Trophoblast cell (in vitro differentiated cells and primary cell): ENCODE data around the gene SLC38A4.

Source experiments
- DNase-seq, 2 donors: peaks; one replicate each; pipeline ENCODE4 v3.0.0-alpha.2; 2016
- H2AFZ ChIP-seq: 2 replicates; pipeline ENCODE4 v1.6.1; 2013; ENCODE audit warnings: low read length, moderate library complexity, mild to moderate bottlenecking; ENCODE audit not compliant: insufficient read depth, poor library complexity
- H2AK5ac ChIP-seq: 2 replicates; pipeline ENCODE4 v1.6.1; 2013; ENCODE audit warnings: mild to moderate bottlenecking, low read length
- H2BK120ac ChIP-seq: 2 replicates; pipeline ENCODE4 v1.6.1; 2013; ENCODE audit warnings: low read length, mild to moderate bottlenecking, moderate library complexity; ENCODE audit not compliant: insufficient read depth, poor library complexity
- H2BK12ac ChIP-seq: 2 replicates; pipeline ENCODE4 v1.6.1; 2013; ENCODE audit warnings: mild to moderate bottlenecking, low read length, moderate library complexity
- H2BK5ac ChIP-seq: 2 replicates; pipeline ENCODE4 v1.6.1; 2013; ENCODE audit warnings: low read length, low read depth, moderate library complexity, mild to moderate bottlenecking; ENCODE audit not compliant: poor library complexity
- H3K14ac ChIP-seq: 2 replicates; pipeline ENCODE4 v1.6.1; 2013; ENCODE audit warnings: mild to moderate bottlenecking, low read length
- H3K18ac ChIP-seq: 2 replicates; pipeline ENCODE4 v1.6.1; 2013; ENCODE audit warnings: mild to moderate bottlenecking, low read length
- H3K23ac ChIP-seq: 2 replicates; pipeline ENCODE4 v1.6.1; 2013; ENCODE audit warnings: low read length
- H3K27ac ChIP-seq: 2 replicates; pipeline ENCODE4 v1.5.1; 2013; ENCODE audit warnings: low read depth, mild to moderate bottlenecking, inconsistent platforms, low read length, moderate library complexity
- H3K27me3 ChIP-seq: 2 replicates; pipeline ENCODE4 v1.6.1; 2013; ENCODE audit warnings: inconsistent platforms, mild to moderate bottlenecking, low read length, moderate library complexity; ENCODE audit not compliant: insufficient read depth
- H3K36me3 ChIP-seq, 2 experiments: 1 replicate in 1 of 2; 2 replicates in 1 of 2; pipeline ENCODE4 v1.6.1; 2013; ENCODE audit warnings: low read length in 2 of 2, mild to moderate bottlenecking in 2 of 2, moderate library complexity in 1 of 2; ENCODE audit not compliant: insufficient read depth in 2 of 2, control insufficient read depth in 1 of 2
- H3K4ac ChIP-seq: 2 replicates; pipeline ENCODE4 v1.6.1; 2013; ENCODE audit warnings: low read depth, mild to moderate bottlenecking, low read length, moderate library complexity
- H3K4me1 ChIP-seq, 2 experiments: 1 replicate in 1 of 2; 2 replicates in 1 of 2; pipeline ENCODE4 v1.6.1; 2013; ENCODE audit warnings: low read length in 2 of 2, mild to moderate bottlenecking in 2 of 2, moderate library complexity in 1 of 2; ENCODE audit not compliant: insufficient read depth in 2 of 2, control insufficient read depth in 1 of 2
- H3K4me2 ChIP-seq: 2 replicates; pipeline ENCODE4 v1.6.1; 2013; ENCODE audit warnings: inconsistent platforms, mild to moderate bottlenecking, low read length, moderate library complexity
- H3K4me3 ChIP-seq: 2 replicates; pipeline ENCODE4 v1.5.1; 2013; ENCODE audit warnings: mild to moderate bottlenecking, low read depth, low read length, inconsistent platforms
- H3K79me1 ChIP-seq: one replicate; pipeline ENCODE4 v1.6.1; 2013; ENCODE audit warnings: low read length
- H3K79me2 ChIP-seq: 2 replicates; pipeline ENCODE4 v1.6.1; 2013; ENCODE audit warnings: low read length, mild to moderate bottlenecking; ENCODE audit not compliant: control insufficient read depth, insufficient read depth, poor library complexity
- H3K9ac ChIP-seq: 2 replicates; pipeline ENCODE4 v1.6.1; 2013; ENCODE audit warnings: mild to moderate bottlenecking, low read length
- H3K9me3 ChIP-seq: 2 replicates; pipeline ENCODE4 v1.6.1; 2013; ENCODE audit warnings: low read depth, mild to moderate bottlenecking, control low read depth, inconsistent platforms, low read length; ENCODE audit not compliant: insufficient read depth
- H4K12ac ChIP-seq: 2 replicates; pipeline ENCODE4 v1.6.1; 2013; ENCODE audit warnings: low read depth, mild to moderate bottlenecking, low read length, moderate library complexity
- H4K8ac ChIP-seq: 2 replicates; pipeline ENCODE4 v1.6.1; 2013; ENCODE audit warnings: low read depth, mild to moderate bottlenecking, low read length, moderate library complexity
- H4K91ac ChIP-seq: one replicate; pipeline ENCODE4 v1.6.1; 2013; ENCODE audit warnings: low read depth, mild to moderate bottlenecking, low read length, moderate library complexity
- WGBS: extraction: QIAGEN DNeasy Blood & Tissue Kit; methylation state at CpG from one replicate; pipeline ENCODE4 v1.1.7; 2013; ENCODE audit warnings: missing lambda C conversion rate; ENCODE audit not compliant: insufficient read length, insufficient coverage; ENCODE audit errors: extremely low coverage; 5-methylcytosine and 5-hydroxymethylcytosine counted together

Gene SLC38A4

GRCh38 chr12:46808317-46808716, 17.5 kb downstream of the SLC38A4 start:
- H3K36me3 ChIP-seq: no peaks in the 10 kb centered on the region
- H3K9me3 ChIP-seq: no peaks in the 10 kb centered on the region
- H4K91ac ChIP-seq: no peak overlapping the region
- no peaks in the 10 kb centered on the region for H3K4me1 ChIP-seq
- H3K79me2 ChIP-seq: no peaks in the 10 kb centered on the region
- no peak overlapping the region for H3K4me2 ChIP-seq
- no peak overlapping the region for H3K14ac ChIP-seq
- H2AK5ac ChIP-seq: no peak overlapping the region
- H3K18ac ChIP-seq: no peak overlapping the region
- H3K79me1 ChIP-seq: no peaks in the 10 kb centered on the region
- H2BK120ac ChIP-seq: no peak overlapping the region
- no peak overlapping the region for H4K12ac ChIP-seq
- H3K4me3 ChIP-seq: no peak overlapping the region
- no peak overlapping the region for H2BK5ac ChIP-seq
- no peak overlapping the region for H4K8ac ChIP-seq
- no peak overlapping the region for H3K4ac ChIP-seq
- DNase-seq: no peak
- H3K27me3 ChIP-seq: no peaks in the 10 kb centered on the region
- no peak overlapping the region for H3K27ac ChIP-seq
- no peak overlapping the region for H3K23ac ChIP-seq
- no peak overlapping the region for H2BK12ac ChIP-seq
- H2AFZ ChIP-seq: no peak overlapping the region
- WGBS: no CpG with 5 or more reads among the region's 2 CpGs
- H3K9ac ChIP-seq: no peak overlapping the region

GRCh38 chr12:46804054-46804453, 21.7 kb downstream of the SLC38A4 start:
- no peak overlapping the region for H3K4me3 ChIP-seq
- H3K9me3 ChIP-seq: no peaks in the 10 kb centered on the region
- no peaks in the 10 kb centered on the region for H3K4me1 ChIP-seq
- no peaks in the 10 kb centered on the region for H3K79me2 ChIP-seq
- H3K36me3 ChIP-seq: no peaks in the 10 kb centered on the region
- WGBS: no CpG with 5 or more reads among the region's 3 CpGs
- H2AFZ ChIP-seq: no peak overlapping the region
- H4K91ac ChIP-seq: no peak overlapping the region
- no peak overlapping the region for H3K18ac ChIP-seq
- H4K12ac ChIP-seq: no peak overlapping the region
- H3K4me2 ChIP-seq: no peak overlapping the region
- no peak overlapping the region for H3K23ac ChIP-seq
- no peak for DNase-seq
- H2AK5ac ChIP-seq: no peak overlapping the region
- H3K79me1 ChIP-seq: no peaks in the 10 kb centered on the region
- H3K27ac ChIP-seq: no peak overlapping the region
- no peak overlapping the region for H2BK5ac ChIP-seq
- H3K27me3 ChIP-seq: no peaks in the 10 kb centered on the region
- H4K8ac ChIP-seq: no peak overlapping the region
- no peak overlapping the region for H3K14ac ChIP-seq
- no peak overlapping the region for H3K4ac ChIP-seq
- no peak overlapping the region for H2BK12ac ChIP-seq
- H3K9ac ChIP-seq: no peak overlapping the region
- no peak overlapping the region for H2BK120ac ChIP-seq

- Histone ChIP-seq H3K9ac (no peak overlapping the region), H3K4me1 (no peaks in the 10 kb centered on the region), H2BK5ac (no peak overlapping the region), H3K23ac (no peak overlapping the region), H3K79me2 (no peaks in the 10 kb centered on the region), H3K27ac (no peak overlapping the region), H3K4me3 (no peak overlapping the region), H4K8ac (no peak overlapping the region), H3K27me3 (no peaks in the 10 kb centered on the region), H3K9me3 (no peaks in the 10 kb centered on the region), H2BK120ac (no peak overlapping the region), H3K14ac (no peak overlapping the region), H3K18ac (no peak overlapping the region), H4K91ac (no peak overlapping the region), H2AFZ (no peak overlapping the region), H3K36me3 (no peaks in the 10 kb centered on the region), H2AK5ac (no peak overlapping the region), H3K4me2 (no peak overlapping the region), H4K12ac (no peak overlapping the region), H3K79me1 (no peaks in the 10 kb centered on the region), H2BK12ac (no peak overlapping the region), H3K4ac (no peak overlapping the region)
- no peak for DNase-seq
- WGBS: no CpG with 5 or more reads among the region's 3 CpGs
These were observed 22.3 kb downstream of the SLC38A4 start for GRCh38 chr12:46803517-46803916.

GRCh38 chr12:46801293-46801692, 24.5 kb downstream of the SLC38A4 start:
- no peak overlapping the region for H2AK5ac ChIP-seq
- H3K79me1 ChIP-seq: no peaks in the 10 kb centered on the region
- H3K79me2 ChIP-seq: no peaks in the 10 kb centered on the region
- H2AFZ ChIP-seq: no peak overlapping the region
- H3K4me1 ChIP-seq: no peaks in the 10 kb centered on the region
- no peak overlapping the region for H2BK12ac ChIP-seq
- no peak overlapping the region for H3K27ac ChIP-seq
- no peak overlapping the region for H2BK120ac ChIP-seq
- no peak overlapping the region for H3K18ac ChIP-seq
- H3K4me3 ChIP-seq: no peak overlapping the region
- no peak overlapping the region for H3K4me2 ChIP-seq
- H4K8ac ChIP-seq: no peak overlapping the region
- no peak overlapping the region for H4K12ac ChIP-seq
- H3K4ac ChIP-seq: no peak overlapping the region
- no peak overlapping the region for H3K23ac ChIP-seq
- no peaks in the 10 kb centered on the region for H3K27me3 ChIP-seq
- H3K9ac ChIP-seq: no peak overlapping the region
- H3K9me3 ChIP-seq: no peaks in the 10 kb centered on the region
- no peak for DNase-seq
- H2BK5ac ChIP-seq: no peak overlapping the region
- H3K14ac ChIP-seq: no peak overlapping the region
- no peaks in the 10 kb centered on the region for H3K36me3 ChIP-seq
- no peak overlapping the region for H4K91ac ChIP-seq
- no CpG with 5 or more reads among the region's 1 CpG for WGBS
